Right lobe of liver (tissue), 6 donors: Measurements from ENCODE around the gene CTSF. TPM values are rescaled to one million over a fixed set of nuclear protein-coding genes. Genes with fewer than 3 reads are reported as not detected.
A peak's percentile ranks its signal among the peaks of the same experiment; 100 is the strongest.

ENCODE experiments used
- ATAC-seq, 4 donors: fragments of 200-7000 bp; cut with Tn5 transposase; one replicate each; pipeline ENCODE4 v1.9.1; 2020; ENCODE audit warnings: mild to moderate bottlenecking in 4 of 4, moderate library complexity in 4 of 4
- DNase-seq, 3 donors: peaks; one replicate each; pipeline ENCODE4 v3.0.0-alpha.2; 2020
- H3K27ac ChIP-seq, 3 donors: fragments of 200-600 bp; one replicate each; pipeline ENCODE4 v1.8.0; 2022
- H3K27me3 ChIP-seq, 2 donors: fragments of 200-600 bp; one replicate each; pipeline ENCODE4 v1.8.0; 2022
- H3K36me3 ChIP-seq, 4 donors: fragments of 200-600 bp; sonication (generic) in 1 of 4; one replicate each; pipeline versions ENCODE4 v1.5.1 to v1.8.0; 2017 to 2022; ENCODE audit warnings: control low read depth in 1 of 4
- H3K4me1 ChIP-seq, 4 donors: fragments of 200-600 bp; sonication (generic) in 1 of 4; one replicate each; pipeline versions ENCODE4 v1.5.1 to v1.8.0; 2017 to 2022; ENCODE audit warnings: control low read depth in 1 of 4
- H3K4me3 ChIP-seq, 3 donors: fragments of 200-600 bp; one replicate each; pipeline ENCODE4 v1.8.0; 2022
- H3K9me3 ChIP-seq, 4 donors: fragments of 200-600 bp; sonication (generic) in 1 of 4; one replicate each; pipeline versions ENCODE4 v1.5.1 to v1.8.0; 2017 to 2022; ENCODE audit warnings: control low read depth in 1 of 4
- CTCF ChIP-seq, 4 donors: fragments of 200-600 bp in 3 of 4; fragments of 450-650 bp in 1 of 4; IDR thresholded peaks; one replicate each; pipeline versions ENCODE4 v1.5.1 to v1.8.0; 2016 to 2022; ENCODE audit warnings: antibody characterized with exemption in 4 of 4, mild to moderate bottlenecking in 2 of 4
- POLR2A ChIP-seq: fragments of 450-650 bp; IDR thresholded peaks from one replicate; pipeline ENCODE4 v1.6.1; 2017; ENCODE audit warnings: antibody characterized with exemption, mild to moderate bottlenecking
- WGBS: methylation state at CpG from one replicate; pipeline ENCODE4 v1.1.6; 2018; ENCODE audit warnings: low coverage, low lambda C conversion rate; ENCODE audit not compliant: insufficient coverage; ENCODE audit errors: missing lambda C conversion rate; 5-methylcytosine and 5-hydroxymethylcytosine counted together
- intact Hi-C, 2 donors: fragments of 100-400 bp; cut with DNase I; formaldehyde crosslinking; loops; one replicate each; pipeline versions ENCODE4 v1.11.2 to v1.14.1; 2022
- total RNA-seq, 6 experiments: library from RNA; depleted of rRNA in 2 of 6; stranded (reverse); fragments of >200 nt in 2 of 6; fragmentation: NEBNext Ultra II Directional in 3 of 6; extraction: Animal tissue kit (Norgen Biotek cat#: 25700) in 3 of 6; gene quantifications; one replicate each; pipeline versions ENCODE4 v1.1.0 to v1.2.4, GENCODE V29; 2016 to 2023
- donor health status: DM: no; HTN: yes; CAD: no.
- donor health status: DM: no; HTN: no; CAD: no.
- donor health status: DM: no; HTN: no; CAD: no.
- donor health status: DM: no; HTN: yes; CAD: no.
- donor health status: DM: no; HTN: yes; CAD: no.

CTSF gene
- total RNA-seq, 6 experiments from 2014 or later: 35.3 to 54.4 (median 44.7) TPM

GRCh38 chr11:66604155-66604554 is 35.7 kb upstream of the CTSF start:
- Histone ChIP-seq H3K4me3 (no peak overlapping the region), H3K4me1 (peaks cover 0 to 79% (median 33%) of the 10 kb centered on the region in 4 donors), H3K9me3 (no peaks in the 10 kb centered on the region), H3K27ac (peak overlapping the region in 2 of 3 donors; percentile 16 to 89), H3K36me3 (peaks cover 0 to 10% (median under 1%) of the 10 kb centered on the region in 4 donors), H3K27me3 (no peaks in the 10 kb centered on the region)
- ATAC-seq: no peak
- intact Hi-C loops: no loop called here
- TF ChIP-seq POLR2A: no peak
- TF ChIP-seq CTCF (IDR thresholded peaks at IDR 0.05): no peak
- no peak for DNase-seq
- 18% methylated on average over 5 of the region's 5 CpGs for WGBS

- intact Hi-C loops: no loop called here
- Histone ChIP-seq H3K36me3 (peaks cover 0 to 10% (median under 1%) of the 10 kb centered on the region in 4 donors), H3K27me3 (no peaks in the 10 kb centered on the region), H3K9me3 (no peaks in the 10 kb centered on the region), H3K27ac (peak overlapping the region in 2 of 3 donors; percentile 69 to 89), H3K4me1 (peaks cover 0 to 78% (median 34%) of the 10 kb centered on the region in 4 donors), H3K4me3 (no peak overlapping the region)
- TF ChIP-seq POLR2A: no peak
- TF ChIP-seq CTCF (IDR thresholded peaks at IDR 0.05): no peak
- ATAC-seq (no peak), DNase-seq (no peak)
- WGBS: 59% methylated on average over 6 of the region's 6 CpGs
These were observed 34.7 kb upstream of the CTSF start for GRCh38 chr11:66603072-66603471.

- WGBS: 23% methylated on average over 3 of the region's 4 CpGs
- Histone ChIP-seq H3K4me1 (peaks cover 0 to 63% (median 24%) of the 10 kb centered on the region in 4 donors), H3K9me3 (no peaks in the 10 kb centered on the region), H3K4me3 (no peak overlapping the region), H3K27me3 (no peaks in the 10 kb centered on the region), H3K27ac (peak overlapping the region in 2 of 3 donors; percentile 69 to 89), H3K36me3 (peaks cover 0 to 8% (median 0%) of the 10 kb centered on the region in 4 donors)
- DNase-seq (no peak), ATAC-seq (peak; percentile 22 to 42 (median 31))
- intact Hi-C loops: no loop called here
- TF ChIP-seq POLR2A (no peak), CTCF (IDR thresholded peaks at IDR 0.05) (no peak)
These were observed 32.3 kb upstream of the CTSF start for GRCh38 chr11:66600631-66601233.

GRCh38 chr11:66600219-66600618 is 31.8 kb upstream of the CTSF start:
- Histone ChIP-seq H3K9me3 (no peaks in the 10 kb centered on the region), H3K27ac (peak overlapping the region in 2 of 3 donors; percentile 69 to 89), H3K4me1 (peaks cover 0 to 64% (median 24%) of the 10 kb centered on the region in 4 donors), H3K4me3 (no peak overlapping the region), H3K27me3 (no peaks in the 10 kb centered on the region), H3K36me3 (peaks cover 0 to 4% (median 0%) of the 10 kb centered on the region in 4 donors)
- no peak for TF ChIP-seq POLR2A
- TF ChIP-seq CTCF (IDR thresholded peaks at IDR 0.05): no peak
- no peak for DNase-seq
- 71% methylated on average over 1 of the region's 2 CpGs for WGBS
- intact Hi-C loops: no loop called here
- ATAC-seq: no peak
